HG03095 (cell line): Measurements from ENCODE around the gene RNF113B.

ENCODE experiments used
- ATAC-seq: cut with Tn5 transposase; IDR thresholded peaks from one replicate; pipeline ENCODE4 v1.9.1; 2021; ENCODE audit warnings: moderate library complexity; ENCODE audit not compliant: unreplicated experiment

RNF113B gene

DNA sequence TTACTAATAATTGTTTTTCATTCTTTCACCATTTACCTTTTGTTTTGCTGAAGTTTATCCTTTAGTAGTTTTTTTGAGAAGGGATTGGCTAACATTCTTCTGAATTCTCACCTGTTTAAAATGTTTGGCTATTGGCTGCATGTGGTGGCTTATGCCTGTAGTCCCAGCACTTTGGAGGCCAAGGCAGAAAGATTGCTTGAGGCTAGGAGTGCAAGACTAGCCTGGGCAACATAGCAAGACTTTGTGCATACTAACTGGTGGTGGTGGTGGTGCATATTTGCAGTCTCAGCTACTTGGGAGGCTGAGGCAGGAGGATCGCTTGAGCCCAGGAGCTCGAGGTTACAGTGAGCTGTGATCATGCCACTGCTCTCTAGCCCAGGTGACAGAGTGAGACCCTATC lies 27.5 kb upstream of the RNF113B start:
- no peak for ATAC-seq

DNA sequence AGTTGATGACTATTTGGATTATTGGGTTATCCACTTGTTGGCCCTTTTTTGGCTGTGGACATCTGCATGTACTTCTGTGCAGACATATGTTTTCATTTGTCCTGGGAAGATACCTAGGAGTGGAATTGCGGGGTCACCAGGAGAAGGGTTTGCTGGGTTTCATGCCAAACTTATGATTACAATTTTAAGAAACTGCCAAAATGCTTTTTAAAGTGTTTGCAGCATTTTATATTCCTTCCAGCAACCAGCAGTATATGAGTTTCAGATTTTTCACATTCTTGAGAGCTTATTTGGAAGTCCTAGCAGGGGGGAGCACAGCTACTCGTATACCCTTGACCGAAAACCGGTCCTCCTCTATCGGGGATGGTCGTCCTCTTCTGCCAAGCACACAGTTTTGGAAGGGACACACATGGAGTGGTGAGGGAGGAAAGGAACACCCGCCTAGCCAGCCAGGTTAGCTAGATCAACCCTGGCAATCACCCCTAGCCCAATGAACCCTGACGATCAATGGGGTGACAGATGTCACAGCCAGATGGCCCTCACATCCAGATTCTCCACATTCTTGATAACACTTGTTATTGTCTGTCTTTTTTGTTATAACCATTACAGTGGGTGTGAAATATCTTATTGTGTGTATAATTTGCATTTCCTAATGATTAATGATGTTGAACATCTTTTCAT lies 26.7 kb upstream of the RNF113B start:
- no peak for ATAC-seq

DNA sequence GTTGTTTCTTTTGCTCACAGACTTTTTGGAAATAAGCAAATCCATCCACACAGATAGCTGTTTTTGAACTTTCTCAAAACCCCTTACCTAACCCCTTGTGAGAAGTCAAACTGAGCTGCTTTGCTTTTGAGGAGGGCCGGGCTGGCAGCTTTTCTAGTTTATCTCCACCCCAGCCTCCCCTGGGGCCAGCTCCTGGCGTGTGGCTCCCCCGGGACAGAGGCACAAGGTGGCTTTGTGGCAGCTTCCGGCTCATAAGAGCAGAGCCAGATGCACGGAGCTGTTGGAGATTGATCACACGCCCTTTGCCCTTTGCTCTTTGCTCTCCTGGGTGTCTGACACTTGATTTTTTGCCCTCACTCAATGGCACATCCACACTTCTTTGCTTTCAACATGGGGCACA lies 24.9 kb upstream of the RNF113B start:
- no peak for ATAC-seq

DNA sequence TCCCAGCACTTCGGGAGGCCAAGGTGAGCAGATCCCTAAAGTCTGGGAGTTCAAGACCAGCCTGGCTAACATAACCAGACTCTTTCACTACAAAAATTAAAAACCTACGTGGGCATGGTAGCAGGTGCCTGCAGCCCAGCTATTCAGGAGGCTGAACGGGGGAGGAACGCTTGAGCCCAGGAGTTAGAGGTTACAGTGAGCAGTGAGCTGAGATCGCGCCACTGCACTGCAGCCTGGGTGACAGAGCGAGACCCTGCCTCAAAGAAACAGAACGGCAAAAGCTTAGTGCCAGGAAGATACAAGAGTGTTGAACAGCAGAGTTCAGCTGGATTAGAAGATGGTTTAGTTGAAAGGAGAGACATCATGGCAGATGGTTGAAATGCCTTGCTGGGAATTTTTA lies 24.1 kb upstream of the RNF113B start:
- ATAC-seq, result no peak

DNA sequence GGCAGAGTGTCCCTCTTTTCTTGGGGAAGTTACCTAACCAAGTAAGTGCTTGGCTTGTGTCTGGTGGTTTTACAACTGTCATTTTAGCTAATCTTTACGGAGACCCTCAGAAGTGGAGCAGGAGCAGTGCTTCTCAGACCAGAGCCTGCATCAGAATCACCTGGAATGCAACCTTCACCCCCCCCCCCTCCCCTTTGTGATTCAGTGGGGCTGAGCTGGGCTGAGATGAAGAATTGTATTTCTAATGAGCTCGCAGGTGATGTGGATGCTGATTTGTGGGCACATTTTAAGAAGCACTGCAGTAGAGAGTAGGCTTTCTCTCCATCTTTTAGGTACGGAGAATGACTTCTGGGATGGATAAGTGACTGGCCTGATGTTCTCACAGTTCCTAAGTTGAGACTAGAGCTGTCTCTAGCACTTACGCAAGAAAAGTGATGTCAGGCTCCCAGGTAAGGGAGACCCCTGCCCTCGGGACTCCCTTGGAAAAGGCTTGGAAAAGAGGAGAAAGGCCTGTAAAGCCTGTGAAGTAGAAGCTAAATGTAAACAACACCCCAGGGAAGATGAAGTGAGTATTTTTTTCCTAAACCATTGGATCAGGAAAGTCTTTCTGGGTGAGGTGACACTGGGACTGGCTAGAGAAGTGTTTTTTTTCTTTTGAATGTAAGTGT lies 23.3 kb upstream of the RNF113B start:
- ATAC-seq, result no peak

DNA sequence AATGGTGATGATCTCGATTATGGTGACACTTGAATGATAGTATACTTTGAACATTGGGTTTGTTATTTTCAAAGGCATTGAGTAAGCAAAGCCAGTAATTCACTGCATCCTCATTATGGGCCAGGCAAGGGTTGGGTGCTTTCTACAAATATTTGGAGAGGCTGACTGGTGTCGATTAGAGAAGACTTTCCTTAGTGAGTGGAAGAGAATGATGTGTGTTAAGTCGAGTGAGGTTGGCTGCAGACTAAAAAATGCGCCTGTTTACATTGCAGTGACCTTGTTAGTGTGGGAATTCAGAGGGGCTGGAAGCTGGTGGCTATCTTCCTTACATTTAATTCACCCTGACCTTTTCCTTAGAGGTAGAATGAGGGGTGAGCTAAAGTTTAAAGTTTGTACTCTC lies 22.4 kb upstream of the RNF113B start:
- no peak for ATAC-seq

DNA sequence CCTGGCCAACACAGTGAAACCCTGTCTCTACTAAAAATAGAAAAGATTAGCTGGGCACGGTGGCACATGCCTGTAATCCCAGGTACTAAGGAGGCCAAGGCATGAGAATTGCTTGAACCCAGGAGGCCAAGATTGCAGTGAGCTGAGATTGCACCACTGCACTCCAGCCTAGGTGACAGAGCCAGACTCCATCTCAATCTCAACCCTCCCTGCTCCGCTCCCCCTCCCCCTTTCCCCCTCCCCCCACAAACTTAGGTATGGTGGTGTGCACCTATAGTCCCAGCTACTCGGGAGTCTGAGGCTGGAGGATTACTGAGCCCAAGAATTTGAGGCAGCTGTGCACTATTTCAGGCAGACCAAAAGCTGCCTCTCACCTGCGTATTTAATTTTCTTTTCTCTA lies 21.6 kb upstream of the RNF113B start:
- no peak for ATAC-seq

DNA sequence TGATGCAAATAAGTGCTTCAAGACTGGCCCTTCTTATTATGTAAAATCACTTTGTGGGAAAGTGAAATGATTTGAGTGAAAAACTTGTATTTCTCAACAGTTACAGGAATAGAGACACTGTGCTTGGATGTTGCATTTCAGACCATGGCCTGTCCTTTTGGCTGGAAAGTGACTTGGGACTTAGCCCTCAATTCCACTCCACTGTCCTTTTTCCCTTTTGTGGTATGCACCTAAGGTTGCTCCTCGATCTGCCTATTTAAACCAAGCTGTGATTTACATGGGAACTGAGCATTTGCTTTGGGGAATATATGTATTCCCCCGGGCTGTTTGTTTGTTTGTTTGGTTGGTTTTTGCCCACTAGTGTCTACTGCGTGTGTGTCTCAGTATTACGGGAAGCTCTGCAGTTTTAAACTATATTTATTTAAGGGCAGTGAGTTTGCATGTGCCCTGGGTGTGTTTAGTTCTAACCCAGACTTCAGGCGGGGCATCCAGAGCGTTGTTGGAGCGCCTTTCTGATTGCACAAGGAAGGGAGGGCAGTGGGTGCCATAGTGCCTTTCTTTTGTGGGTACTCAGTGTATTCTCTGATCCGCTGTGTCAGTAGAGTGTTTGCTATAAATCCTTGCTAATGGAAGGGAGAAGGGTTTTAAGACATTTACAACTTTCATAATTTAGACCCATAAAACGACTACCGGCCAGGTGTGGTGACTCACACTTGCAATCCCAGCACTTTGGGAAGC lies 18.2 kb upstream of the RNF113B start:
- ATAC-seq, result no peak

DNA sequence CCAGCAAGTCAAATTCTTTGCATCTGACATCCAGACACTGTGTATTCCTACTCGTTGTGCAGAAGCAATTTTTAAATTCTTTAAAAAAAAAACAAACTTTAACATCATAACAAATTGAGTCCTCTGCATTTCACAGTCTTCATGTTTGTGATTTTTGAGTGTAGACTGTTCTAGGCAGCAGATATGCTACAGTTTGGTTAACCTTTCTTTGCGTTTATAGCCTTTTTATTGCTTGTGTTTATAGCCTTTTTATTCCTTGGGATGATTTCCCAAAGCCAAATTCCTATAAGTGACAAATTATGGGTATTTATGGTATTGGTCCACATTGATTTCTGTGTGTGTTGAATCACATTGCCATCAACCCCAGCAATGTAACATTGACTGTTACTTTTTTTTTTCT lies 14.9 kb upstream of the RNF113B start:
- ATAC-seq, result no peak

DNA sequence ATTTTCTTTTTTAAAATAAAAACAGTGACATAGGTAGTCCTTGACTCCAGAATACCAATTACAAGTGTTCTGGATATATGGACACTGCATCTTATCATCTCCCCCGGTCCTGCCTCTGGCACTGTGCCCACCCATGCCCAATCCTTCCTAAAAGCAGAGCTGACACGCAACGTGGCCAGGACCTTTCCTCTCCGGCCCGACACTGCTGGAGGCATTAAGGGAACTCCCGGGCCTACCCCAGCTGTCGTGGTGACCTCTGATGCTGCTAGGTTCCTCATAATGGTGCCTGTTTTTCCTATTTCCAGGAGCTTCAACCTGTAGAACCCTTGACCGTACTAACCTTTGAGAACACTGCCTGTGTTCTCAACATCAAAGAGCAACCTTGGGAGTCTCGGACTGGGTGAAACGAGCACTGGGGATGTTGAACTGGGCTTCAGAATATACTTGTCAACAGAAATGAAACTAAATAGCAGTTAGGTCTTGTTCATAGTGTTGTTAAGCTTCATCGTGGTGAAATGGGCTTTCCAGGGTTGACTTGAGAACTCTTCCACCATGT lies 13.9 kb upstream of the RNF113B start:
- no peak for ATAC-seq

DNA sequence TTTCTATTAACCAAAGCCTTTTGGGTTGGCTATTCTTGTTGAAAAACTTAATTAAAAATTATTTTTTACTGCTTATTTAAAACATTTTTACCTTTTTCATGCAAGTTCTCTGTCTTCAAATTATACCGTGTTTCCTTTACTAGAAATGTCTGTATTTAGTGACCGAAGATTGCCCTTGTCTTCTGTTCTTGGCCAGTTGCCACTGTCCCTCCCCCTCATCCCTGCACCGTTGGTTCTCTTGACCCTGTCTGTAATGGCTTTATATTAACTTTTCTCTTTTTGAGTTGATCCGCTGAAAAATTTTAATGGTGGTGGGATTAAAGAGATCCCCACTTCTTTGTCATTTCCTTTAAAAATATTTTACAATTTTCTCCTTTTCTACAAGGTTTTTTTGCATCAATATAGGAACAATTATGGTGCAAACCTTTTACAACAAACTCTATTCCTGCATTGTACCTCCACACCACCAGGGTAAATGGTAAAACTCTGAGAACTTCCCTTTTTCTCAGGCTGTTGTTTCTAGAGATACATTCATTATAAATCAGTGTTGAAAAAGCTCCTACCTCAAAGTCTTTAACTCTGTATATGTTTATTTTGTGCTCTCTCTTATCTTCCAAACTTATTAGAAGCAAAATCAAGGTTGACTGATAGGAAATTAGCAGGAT lies 12.9 kb upstream of the RNF113B start:
- ATAC-seq, result no peak

DNA sequence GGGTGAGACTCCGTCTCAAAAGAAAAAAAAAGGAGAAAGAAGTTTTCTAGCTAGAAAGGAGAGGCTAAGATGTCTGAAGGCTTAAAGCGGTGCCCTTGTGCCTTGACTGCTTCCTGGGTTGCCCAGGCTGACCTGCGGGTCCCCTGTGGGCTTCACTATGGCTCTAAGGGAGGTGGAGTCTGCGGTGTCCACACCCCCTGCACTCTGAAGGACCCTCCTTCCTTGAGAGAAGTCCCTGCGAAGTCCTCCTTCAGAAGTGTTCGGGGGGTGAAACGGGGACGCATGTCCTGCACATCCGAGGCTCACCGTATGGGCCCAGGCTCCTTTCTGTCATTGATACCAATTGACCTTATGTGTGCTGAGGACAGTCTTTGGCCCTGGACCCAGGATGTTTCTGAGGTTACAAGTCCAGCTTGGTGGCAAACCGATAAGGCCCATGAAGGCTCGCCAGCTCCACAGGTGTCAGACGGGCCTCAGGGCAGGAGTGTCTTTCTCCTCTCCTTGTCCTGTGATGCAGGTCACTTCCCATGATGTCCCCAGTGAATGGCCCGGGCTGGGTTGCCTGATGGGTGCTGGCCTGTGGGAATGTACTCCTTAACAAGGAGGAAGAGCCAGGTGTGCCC lies 11.6 kb upstream of the RNF113B start:
- ATAC-seq, result no peak

DNA sequence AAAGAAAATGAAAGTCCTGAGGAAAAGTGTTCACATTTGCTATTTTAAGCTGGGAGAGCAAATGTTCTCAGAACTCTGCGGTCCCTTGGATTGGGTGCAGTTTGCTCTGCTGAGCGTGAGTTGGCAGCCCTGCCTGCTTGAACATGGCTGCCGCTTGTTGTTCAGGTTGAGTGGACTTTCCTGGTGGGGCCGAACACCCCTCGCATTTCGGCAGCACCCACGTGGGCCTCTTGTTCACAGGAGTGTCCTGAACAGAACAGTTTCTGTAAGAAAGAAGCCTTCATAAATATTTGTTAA lies 10.8 kb upstream of the RNF113B start:
- ATAC-seq, result no peak

DNA sequence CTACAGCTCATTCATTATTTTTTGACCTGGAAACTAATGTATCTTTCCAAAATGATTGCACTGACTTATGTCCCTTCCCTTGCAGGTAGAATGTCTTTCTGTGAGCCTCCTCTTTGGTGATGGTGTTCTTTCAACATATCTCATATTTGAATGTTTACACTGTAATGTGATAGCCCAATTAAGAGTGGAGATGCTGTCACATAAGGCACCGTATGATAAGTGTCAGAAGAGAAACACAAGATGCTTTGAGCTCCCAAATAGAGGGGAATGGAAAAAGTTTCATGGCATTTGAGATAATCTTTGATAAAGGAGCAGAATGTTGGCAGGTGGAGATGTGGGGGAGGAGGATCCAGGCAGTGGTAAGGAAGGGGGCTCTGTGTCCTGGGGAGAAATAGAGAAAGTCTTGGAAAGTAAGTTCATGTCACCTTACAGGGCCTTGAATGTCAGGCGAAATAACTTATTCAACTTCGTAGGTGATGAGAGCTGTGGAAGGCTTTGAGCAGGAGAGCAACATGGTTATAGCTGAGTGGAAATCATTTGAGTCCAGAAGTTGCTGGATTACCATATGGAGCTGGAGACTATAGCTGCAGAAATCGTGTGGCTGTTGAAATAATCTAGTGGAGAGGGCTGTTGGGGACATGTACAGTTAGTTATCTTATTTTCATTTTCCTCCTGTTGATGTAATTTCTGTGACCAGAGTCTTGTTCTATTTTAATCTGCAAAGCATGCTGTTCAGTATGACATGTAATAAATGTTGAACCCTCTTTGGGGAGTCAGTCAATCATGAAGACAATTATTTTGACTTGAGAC lies 10.3 kb upstream of the RNF113B start:
- no peak for ATAC-seq

DNA sequence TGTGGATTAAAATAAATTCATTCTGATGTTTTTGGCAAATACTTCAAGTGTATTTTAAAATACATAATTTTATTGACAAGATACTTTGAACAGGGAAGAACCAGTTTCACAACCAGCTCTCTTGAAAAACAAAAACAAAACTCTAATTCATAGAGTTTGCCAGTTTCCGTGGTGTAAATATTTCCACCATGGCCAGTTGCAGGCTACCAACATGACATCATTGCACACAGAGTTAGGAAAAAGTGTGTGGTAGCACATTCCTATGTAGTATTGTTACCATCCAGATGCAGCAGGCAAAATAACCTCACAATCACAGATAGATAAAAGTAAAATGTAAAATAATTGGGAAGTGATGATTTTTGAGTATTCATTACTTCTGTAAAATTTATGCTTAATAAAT lies 7.7 kb upstream of the RNF113B start:
- ATAC-seq, result no peak

DNA sequence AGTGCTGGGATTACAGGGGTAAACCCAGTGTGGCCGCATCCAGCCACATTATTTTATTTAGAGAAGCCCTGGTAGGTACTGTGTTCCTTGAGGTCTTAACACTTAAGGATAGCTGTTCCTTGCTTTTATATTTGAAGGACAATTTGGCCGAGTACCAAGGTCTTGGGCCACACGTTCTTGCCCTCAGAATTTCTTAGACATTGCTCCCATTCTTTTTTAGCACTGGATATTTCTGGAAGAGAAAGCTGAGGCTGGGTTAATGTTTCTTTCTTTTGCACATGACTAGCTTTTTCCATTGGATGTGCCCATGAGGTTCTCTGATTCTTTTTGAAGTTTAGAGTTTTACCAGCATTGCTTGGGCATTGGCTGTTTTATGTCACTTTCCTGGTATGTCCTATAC lies 5.5 kb upstream of the RNF113B start:
- no peak for ATAC-seq

DNA sequence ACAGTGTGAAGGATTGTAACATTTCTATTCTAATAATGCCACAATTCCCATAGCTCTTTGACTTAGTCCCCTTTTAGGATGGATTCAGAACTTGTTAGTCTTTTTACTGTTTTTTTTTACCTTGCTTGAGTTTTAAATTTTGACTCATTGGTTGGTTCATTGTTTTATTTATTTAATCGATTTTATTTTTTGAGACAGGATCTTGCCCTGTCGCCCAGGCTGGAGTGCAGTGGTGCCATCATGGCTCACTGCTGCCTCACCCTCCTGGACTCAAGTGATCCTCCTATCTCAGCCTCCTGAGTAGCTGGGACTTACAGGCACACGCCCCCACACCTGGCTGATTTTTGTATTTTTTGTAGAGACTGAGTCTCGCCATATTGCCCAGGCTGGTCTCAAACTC lies 5.1 kb upstream of the RNF113B start:
- no peak for ATAC-seq

DNA sequence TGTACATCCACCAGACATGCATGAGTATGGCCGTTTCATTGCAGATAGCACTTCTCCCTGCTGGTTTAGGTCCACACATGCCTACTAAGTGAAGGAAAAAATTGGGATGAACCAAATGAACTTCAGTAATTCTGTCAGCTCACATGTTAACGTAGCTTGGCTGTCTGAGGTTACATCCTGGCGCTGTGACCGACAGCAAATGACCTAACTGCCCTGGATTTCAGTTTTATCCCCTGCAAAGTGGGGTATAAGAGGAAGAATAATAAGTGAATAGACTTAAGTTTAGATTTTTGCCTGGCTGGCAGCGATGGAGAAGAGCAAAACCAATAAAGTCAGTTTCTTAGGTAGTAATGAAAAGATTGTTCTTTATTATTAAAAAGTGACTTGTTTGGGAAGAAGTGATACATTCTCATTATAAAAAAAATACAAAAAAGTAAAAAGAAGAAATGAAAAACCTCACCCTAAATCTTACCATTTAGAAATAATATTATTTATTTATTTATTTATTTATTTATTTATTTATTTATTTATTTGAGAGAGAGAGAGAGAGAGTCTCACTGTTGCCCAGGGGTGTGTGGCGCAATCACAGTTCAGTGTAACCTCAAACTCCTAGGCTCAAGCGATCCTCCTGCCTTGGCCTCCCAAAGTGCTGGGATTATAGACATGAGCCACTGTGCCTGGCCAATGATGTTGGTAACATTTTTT lies 4.2 kb upstream of the RNF113B start:
- no peak for ATAC-seq

DNA sequence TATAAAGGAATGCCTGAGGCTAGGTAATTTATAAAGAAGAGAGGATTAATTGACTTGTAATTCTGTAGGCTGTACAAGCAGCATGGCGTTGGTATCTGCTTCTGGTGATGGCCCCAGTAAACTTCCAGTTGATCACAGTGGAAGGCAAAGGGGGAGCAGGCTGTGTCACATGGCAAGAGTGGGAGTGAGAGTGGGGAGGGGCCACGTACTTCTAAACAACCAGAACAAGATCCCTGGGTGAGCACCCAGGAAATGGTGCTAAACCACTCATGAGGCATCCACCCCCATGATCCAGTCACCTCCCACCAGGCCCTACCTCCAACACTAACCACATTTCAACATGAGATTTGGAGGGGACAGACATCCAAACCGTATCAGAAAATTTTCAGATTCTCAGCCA lies 3.0 kb upstream of the RNF113B start:
- ATAC-seq, result no peak

DNA sequence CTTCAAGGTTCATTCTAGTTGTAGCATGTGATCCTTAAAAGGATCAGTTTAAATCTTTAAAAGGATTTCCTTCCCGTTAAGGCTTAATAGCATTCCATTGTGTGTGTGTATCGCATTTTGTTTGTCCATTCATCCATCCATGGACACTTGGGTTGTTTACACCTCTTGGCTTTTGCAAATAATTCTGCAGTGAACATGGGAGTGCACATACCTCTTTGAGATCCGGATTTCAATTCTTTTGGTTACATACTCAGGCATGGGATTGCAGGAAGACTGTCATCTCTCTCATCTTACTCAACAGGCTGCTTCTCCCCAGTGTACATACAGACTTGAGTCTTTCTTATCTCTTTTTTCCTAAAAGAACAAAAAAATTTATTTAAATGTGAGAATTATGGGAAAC lies 1.2 kb downstream of the RNF113B start:
- no peak for ATAC-seq
